HG03520 (cell line): Measurements from ENCODE around the gene HMCN2.

Experiments used
- ATAC-seq: cut with Tn5 transposase; IDR thresholded peaks from one replicate; pipeline ENCODE4 v1.9.1; 2021; ENCODE audit warnings: mild to moderate bottlenecking, moderate library complexity; ENCODE audit not compliant: unreplicated experiment

HMCN2 gene

DNA sequence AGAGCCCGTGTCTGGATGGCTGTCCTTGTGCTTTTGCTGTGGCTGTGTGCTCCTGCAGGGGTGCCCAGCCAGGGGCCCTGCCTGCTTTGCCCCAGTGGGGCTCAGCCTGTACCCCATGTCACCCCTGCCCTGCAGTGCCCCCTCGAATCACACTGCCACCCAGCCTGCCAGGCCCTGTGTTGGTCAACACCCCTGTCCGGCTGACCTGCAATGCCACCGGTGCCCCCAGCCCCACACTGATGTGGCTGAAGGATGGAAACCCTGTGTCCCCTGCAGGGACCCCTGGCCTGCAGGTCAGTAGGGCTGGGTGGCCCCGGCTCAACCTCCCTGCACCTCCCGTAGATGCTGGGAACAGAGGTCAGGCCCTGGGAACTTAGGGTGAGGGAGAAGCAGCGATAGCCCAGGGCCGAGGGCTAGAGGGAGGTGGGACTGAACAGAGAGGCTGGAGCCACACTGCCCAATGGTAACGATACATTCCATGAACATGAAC lies 96.4 kb downstream of the HMCN2 start:
- ATAC-seq, result no peak

DNA sequence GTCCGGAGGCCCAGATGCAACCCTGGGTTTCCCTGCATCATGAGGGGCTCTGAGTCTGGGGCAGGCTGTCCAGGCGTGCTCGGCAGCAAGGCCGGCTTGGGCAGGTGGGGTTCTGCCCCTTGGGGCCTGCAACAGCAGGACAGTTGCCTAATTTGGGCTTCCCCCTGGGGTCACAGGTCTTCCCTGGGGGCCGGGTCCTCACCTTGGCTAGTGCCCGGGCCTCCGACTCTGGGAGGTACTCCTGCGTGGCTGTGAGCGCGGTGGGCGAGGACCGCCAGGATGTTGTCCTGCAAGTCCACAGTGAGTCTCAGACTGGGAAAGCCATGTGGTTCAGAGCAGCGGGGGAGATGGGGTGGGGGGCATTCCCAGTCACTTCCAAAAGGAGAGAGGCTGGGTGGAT lies 97.1 kb downstream of the HMCN2 start:
- ATAC-seq, result no peak

DNA sequence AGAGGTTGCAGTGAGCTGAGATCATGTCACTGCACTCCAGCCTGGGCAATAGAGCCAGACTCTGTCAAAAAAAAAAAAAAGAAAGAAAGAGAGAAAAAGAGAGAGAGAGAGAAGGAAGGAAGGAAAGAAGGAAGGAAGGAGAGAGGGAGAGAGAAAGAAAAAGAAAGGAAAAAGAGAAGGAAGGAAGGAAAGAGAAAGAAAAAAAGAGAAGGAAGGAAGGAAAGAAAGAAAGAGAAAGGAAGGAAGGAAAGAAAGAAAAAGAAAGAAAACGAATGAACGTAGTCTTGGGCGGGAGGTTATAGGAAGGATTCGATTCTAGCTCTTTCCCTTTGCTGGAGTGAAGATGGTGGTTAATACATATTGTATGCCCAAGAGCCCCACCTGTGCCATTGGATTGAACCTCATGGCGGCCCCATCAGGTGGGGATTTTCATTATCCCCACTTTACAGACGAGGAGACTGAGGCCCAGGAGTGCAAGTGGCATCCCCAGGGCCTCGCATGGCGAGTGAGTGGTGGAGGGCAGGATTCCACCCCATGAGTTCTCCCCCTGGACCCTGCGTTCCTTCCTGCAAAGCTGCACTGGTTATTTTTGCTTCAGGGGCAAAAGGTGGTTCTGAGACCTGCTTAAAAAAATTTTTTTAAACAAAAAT lies 98.3 kb downstream of the HMCN2 start:
- no peak for ATAC-seq

DNA sequence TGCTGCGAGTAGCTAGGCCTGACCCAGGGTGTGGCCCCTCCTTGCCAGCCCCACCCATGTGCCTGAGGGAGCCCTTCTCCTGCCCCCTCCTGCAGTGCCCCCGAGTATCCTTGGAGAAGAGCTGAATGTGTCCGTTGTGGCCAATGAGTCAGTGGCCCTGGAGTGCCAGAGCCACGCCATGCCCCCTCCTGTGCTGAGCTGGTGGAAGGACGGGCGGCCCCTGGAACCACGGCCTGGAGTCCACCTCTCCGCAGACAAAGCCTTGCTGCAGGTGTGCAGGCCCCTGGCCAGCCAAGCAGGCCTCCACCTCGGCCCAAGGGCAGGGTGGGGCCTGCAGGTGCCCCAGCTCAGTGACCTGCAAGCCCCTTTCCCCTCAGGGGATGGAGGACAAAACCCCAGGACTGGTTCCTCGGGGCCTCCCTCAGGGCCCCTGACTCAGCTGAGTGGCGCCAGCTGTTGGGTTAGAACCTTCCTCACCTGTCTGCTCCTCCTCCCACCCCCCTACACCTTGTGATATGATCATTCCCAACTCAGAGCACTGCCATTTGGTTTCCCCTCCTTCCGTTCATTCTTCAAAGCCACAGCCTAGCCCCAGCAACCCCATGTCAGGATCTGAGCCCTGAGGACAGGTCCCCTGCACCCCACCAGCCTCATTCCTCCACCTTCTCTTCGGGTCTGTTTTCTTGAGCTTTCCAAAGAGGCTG lies 99.2 kb downstream of the HMCN2 start:
- ATAC-seq, result no peak

DNA sequence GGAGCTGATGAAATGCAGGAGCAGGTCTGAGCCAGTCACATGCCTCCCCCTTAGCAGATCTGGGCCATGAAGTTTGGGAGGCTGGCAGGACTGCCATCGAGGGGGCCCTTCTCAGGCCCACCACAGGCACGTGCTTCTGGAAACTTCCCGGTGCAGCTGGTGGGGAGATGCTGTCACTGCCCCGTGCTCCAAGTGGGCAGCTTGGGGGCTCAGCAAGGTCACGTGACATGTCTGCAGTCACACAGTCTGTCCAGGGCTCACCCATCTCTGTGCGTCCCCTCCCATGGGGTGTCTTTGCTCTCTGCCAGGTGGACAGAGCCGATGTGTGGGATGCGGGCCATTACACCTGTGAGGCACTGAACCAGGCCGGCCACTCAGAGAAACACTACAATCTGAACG lies 99.8 kb downstream of the HMCN2 start:
- ATAC-seq, result no peak

DNA sequence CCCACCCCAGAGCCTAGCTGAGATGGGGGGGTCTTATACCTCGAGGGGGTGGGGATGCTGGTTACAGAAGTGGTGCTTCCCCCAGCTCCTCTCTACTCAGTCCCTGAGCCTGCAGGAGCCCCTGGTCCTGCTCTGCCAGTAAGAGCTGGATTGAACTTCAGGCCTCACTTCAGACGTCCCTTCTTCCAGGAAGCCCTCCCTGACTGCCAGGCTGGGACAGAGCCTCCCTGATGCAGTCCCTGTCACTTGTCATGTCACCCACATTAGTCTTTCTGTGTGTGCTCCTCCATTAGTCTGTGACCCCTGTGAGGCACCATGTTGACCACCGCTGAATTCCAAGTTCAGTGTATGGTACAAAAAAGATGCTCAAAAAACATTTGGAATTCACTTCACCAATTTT lies 100.5 kb downstream of the HMCN2 start:
- no peak for ATAC-seq

DNA sequence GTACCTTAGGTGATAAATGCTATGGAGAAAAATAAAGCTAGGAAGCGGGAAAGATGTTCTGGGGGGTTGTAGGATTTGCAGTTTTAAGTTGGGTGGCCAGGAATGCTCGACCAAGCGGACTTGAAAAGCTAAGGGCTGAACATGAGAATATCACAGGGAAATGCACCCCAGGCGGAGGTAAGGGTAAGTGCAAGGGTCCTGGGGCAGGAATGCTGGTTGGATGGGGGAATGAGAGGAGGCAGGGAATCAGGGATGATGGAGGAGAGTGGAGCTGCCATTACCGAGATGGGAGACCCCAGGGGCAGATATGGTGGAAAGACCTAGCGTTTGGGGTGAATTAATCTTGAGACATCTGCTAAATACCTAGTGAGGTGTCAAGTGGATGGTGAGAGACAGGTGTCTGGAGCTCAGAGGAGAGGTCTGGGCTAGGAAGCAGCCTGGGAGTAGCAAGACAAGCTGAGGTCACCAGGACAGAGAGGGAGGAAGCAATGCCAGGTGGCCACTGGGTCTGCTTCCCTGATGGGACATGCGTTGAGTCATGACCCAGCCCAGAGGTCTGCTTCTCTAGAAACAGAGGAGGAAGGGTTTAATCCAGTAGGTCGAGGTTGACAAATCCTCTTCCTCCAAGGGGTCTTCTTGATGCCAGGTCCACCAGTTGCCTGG lies 101.5 kb downstream of the HMCN2 start:
- ATAC-seq, result no peak

DNA sequence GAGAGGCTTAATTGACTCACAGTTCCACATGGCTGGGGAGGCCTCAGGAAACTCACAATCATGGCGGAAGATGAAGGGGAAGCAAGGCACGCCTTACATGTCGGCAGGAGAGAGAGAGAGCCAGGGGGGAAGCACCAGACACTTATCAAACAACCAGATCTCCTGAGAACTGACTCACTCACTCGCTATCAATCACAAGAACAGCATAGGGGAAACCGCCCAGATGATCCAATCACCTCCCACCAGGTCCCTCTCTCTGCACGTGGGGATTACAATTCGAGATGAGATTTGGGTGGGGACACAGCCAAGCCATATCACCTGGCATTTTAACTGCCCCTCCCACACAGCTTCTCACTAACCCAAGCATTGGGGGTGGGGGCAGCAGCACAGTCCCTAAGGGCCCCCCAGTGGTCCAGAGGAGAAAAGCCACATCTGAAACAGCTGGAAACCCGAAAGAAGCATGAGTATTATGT lies 103.1 kb downstream of the HMCN2 start:
- ATAC-seq, result no peak

DNA sequence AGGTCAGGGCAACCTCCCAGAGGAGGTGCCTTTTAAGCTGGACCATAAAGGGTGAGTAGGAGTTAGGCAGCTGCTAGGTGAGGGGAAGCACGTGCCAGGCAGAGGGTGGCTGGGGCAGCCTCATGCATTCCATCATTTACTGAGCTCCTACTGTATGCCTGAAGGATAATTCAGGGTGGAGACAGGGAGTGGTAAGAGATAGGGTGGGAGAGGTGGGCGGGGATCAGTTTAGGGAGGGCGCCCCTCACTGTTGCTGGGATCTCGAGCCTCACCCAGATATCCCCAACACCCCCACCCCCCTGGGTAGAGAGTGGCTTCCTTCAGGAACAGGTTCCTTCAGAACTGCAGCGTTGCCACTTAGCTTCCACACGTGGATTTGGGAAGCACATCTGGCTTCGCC lies 104.7 kb downstream of the HMCN2 start:
- ATAC-seq, result no peak

DNA sequence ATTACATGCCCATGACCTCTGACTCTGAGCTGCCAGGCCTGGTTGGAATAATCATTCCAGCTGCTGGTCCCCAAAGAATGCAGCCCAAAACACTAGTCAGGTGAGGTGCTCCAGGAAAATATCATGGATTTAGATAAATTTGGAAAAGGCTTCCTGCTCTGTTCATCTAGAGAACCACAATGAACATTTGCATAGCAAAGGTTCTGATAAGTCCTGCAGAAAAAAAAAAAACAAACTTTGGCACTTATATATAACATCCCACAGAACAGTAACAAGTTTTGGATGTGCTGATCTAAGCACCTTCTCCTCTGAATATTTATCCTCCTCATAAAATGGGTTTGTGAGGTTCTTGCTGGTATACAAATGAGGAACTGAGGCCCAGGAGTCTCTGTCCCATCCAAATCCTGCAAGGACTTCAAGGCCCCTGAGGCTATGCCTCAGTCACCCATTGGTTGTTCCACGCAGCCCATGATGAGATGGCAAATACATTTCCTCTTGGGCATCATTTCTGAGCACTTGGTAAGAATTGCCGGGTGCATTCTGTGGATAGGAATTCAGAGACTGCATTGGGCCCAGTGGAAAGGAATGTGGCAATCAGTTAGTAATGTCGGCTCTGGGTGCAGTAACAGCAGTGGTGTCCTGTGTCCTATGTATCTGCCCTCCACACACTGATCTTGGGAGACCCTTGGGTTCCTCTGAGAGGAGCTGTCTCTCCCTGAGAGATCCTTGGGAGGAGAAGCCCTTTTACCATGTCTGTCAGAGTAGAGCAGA lies 105.8 kb downstream of the HMCN2 start:
- no peak for ATAC-seq

DNA sequence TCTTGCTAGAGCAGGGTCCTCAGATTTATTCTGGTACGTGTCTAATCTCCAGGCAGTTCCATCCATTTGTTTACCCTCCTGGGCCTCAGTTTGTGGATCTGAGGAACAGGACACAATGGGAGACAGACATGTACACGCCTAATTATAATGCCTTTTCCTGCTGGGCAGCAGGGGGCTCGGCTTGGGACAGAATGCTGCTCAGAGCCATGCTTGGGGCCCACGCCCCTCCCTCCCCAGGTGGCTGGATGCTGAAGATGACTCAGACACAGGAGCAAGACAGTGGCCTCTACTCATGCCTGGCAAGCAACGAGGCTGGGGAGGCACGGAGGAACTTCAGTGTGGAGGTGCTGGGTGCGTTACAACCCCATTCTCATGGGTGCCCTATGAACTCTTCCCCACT lies 106.5 kb downstream of the HMCN2 start:
- no peak for ATAC-seq

DNA sequence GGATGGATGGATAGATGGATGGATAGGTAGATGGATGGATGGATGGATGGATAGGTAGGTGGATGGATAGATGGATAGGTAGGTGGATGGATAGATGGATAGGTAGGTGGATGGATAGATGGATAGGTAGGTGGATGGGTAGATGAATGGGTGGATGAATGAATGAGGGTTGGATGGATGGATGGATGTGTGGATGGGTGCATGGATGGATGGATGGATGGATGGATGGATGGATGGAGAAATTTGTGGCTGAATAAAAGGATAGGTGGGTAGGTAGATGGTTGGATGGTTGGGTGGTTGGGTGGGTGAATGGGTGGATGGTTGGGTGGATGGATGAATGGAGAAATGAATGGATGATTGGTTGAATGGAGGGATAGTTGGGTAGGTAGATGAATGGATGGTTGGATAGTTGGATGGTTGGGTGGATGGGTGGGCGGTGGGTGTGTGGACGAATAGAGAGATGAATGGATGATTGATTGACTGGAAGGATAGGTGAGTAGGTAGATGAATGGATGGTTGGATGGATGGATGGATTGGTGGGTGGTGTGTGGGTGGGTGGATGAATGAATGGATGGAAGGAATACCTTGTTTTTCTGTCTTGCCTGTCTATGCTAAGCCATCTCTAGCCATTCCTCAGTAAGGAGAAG lies 108.2 kb downstream of the HMCN2 start:
- ATAC-seq, result no peak

DNA sequence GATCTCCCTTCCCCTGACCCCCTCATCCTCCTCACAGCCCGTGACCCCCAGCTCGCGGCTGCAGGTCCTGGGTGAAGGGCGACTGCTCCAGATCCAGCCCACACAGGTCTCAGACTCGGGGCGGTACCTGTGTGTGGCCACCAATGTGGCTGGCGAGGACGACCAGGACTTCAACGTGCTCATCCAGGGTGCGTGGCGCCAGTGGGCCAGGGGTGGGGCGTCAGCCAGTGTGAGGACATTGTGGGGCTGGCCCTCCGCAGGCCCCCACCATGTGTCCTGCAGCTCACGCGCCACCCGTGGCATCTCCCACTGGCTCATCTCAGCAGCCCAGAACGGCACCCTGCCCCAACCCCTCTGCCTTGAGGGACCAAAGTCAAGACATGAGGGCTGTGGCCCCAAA lies 112.1 kb downstream of the HMCN2 start:
- no peak for ATAC-seq

DNA sequence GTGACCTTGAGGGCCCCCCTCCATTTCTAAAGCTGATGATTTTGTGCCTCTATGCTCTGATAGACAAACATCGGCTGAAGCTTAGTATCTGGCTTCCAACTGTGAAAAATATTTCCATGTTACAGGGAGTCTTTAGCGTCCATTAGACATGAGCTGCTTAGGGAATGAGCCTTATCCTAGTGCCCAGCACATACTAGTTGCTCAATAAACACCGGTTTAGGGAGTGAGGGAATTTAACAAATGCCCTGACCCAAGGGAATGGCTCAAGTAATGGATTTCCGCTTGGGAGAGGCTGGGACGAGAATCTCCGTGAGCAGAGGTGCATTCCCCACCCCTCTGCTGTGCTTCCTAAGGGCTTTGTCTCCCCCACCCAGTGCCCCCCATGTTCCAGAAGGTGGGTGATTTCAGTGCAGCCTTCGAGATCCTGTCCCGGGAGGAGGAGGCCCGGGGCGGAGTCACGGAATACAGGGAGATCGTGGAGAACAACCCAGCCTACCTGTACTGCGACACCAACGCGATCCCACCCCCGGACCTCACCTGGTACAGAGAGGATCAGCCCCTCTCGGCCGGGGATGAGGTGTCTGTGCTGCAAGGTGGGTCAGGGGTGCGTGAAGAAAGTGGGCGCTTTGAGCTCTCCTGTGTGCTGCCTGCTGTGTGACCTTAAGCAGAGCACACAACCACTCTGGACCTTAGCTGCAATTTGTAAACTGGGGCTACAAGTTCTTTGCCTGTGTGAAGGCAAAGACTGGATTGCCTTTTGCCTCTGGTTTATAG lies 113.5 kb downstream of the HMCN2 start:
- ATAC-seq, result no peak

DNA sequence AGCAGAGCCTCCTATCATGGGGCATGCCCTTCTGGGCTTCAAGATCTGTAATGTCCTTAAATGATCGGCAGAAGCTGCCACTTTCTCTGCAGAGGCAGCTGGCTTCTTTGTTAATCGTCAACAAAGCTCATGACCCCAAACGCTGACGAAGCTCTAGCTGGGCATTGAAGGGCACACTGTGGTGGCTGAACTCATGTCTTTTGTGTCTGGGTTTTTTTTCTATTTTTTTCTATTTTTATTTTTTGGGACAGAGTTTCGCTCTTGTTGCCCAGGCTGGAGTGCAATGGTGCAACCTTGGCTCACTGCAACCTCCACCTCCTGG lies 114.0 kb downstream of the HMCN2 start:
- ATAC-seq, result no peak

DNA sequence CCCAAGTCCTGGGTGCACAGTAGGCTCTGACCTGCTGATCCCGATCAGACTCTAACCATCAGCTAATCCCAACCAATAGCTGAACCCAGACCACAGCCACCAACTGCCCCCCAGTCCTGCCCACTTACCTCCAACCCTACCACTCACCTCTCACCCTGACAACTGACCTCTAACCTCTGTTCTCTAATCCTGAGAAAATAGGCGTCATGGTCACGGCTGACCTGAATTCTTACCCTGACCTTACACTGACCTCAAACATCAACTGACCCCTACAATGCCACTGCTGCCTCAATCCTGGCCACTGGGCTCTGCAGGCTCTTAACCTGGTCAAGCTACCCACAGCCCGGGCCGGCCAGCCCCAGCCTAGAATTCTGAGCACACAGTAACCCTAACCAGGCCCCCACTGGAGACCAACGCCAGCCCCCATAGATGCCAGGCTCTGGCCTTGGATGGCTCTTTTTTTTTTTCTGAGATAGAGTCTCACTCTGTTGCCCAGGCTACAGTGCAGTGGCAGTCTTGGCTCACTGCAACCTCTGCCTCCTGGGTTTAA lies 115.4 kb downstream of the HMCN2 start:
- no peak for ATAC-seq

DNA sequence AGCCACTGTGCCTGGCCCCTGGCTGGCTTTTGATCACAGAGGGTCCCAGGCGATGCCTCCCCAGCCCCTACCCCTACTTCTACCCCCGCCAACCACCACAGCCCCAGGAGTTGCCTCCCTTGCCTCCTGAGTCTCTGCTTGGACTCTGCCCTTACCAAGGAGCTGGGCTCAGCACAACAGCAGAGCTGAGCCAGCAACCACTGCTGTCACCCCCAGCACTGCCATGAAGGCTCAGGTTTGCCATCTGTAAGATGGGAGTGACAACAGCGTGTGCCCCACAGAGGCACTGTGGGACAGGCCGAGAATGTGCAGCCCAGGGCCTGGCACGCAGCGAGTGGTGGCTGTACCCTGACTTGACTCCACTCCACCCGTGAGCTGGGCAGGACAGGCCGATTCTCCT lies 116.1 kb downstream of the HMCN2 start:
- ATAC-seq, result no peak

DNA sequence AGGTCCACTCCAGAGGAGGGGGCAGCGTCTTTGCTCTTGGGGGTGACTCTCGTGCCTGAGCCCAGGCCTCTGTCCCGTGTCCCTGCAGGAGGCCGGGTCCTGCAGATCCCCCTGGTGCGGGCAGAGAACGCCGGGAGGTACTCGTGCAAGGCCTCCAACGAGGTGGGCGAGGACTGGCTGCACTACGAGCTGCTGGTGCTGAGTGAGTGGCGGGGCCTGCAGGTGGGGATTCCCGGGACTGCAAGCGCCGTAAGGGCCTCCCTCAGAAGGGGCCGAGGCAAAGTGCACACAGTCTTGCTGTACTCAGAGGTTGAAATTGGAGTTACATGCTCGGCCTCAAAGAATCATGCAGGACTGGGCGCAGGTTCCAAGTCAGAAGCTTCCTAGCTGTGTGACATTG lies 116.5 kb downstream of the HMCN2 start:
- no peak for ATAC-seq

DNA sequence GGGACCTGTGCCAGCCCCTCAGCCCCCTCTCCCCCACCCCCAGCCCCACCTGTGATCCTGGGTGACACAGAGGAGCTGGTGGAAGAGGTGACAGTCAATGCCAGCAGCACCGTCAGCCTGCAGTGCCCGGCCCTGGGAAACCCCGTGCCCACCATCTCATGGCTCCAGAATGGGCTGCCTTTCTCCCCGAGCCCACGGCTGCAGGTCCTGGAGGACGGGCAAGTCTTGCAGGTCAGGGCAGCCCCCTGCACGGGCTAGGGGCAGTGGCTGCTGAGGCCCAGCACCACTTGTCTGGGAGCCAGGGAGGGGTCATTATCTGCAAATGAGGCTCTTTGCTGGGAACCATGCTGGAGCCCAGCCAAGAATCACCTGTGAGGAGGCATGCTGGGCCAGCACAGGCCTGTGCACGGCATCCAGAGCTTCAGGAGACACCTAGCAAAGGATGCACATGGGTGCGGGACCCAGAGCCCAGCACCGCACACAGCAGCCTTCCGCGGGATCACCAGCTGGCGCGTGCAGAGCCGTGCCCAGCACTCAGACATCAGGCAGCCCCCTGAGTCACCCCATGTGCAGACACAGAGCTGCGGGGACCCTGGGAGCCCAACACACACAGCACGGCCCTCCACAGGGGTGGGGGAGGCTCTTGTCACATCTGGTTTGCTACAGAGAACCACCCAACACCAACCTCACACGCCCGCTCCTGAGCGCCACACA lies 117.2 kb downstream of the HMCN2 start:
- no peak for ATAC-seq
